ENCODE data around the gene KCTD5. TPM values are rescaled to one million over a fixed set of nuclear protein-coding genes. Genes with fewer than 3 reads are reported as not detected.

KCTD5 gene
- total RNA-seq, 1 experiment from 2014 or later: 42.1 TPM

- BruUV-seq (replicated peaks): no TSS peak
- no peak for DNase-seq (ENCODE audit: low read depth, low spot score)
- Histone ChIP-seq H3K27ac (ENCODE audit: low read depth, low read length) (no peak overlapping the region), H3K9me3 (ENCODE audit: control insufficient read depth in 1 of 2, insufficient read depth in 1 of 2, low read depth in 1 of 2, low read length in 2 of 2) (no peaks in the 10 kb centered on the region), H3K4me1 (ENCODE audit: control insufficient read depth in 1 of 2, insufficient read depth in 2 of 2, low read length in 2 of 2) (peaks cover 0 to 14% of the 10 kb centered on the region in 2 experiments; a peak in 3 of 4 replicates), H4K20me1 (ENCODE audit: insufficient read depth) (no peaks in the 10 kb centered on the region), H3K27me3 (ENCODE audit: insufficient read depth, low read length) (no peaks in the 10 kb centered on the region), H3K9ac (ENCODE audit: low read length) (no peak overlapping the region), H3K36me3 (ENCODE audit: control insufficient read depth in 1 of 2, insufficient read depth in 2 of 2, low read length in 2 of 2) (no peaks in the 10 kb centered on the region), H3K9me2 (ENCODE audit: insufficient read depth) (no peaks in the 10 kb centered on the region), H3K4me2 (ENCODE audit: low read length) (no peak overlapping the region), H2AFZ (ENCODE audit: low read depth, low read length, poor library complexity, severe bottlenecking) (no peak overlapping the region), H3K4me3 (replicated peaks in 1 of 2; ENCODE audit: low read depth in 1 of 2, low read length in 2 of 2) (no peak overlapping the region), H3K79me2 (ENCODE audit: insufficient read depth, low read length) (no peaks in the 10 kb centered on the region)
- no peak for ATAC-seq
- POLR2A ChIA-PET: no interaction called here
- TF ChIP-seq ZNF274 (IDR thresholded peaks at IDR 0.05; ENCODE audit: low read depth, low read length) (no peak), POLR2AphosphoS5 (IDR thresholded peaks at IDR 0.05; ENCODE audit: low read depth, low read length) (no peak), ZBTB33 (IDR thresholded peaks at IDR 0.05; ENCODE audit: extremely low read depth, insufficient replicate concordance, low read length) (no peak), REST (IDR thresholded peaks at IDR 0.05; ENCODE audit: low read depth) (no peak), RAD21 (IDR thresholded peaks at IDR 0.05; ENCODE audit: low read depth) (no peak), EZH2phosphoT487 (IDR thresholded peaks at IDR 0.05; ENCODE audit: borderline replicate concordance) (no peak), MAX (IDR thresholded peaks at IDR 0.05) (no peak)
- CTCF ChIA-PET: no interaction called here
- RAD21 ChIA-PET (ENCODE audit: low non-redundant PET in 1 of 2, low total read pairs in 2 of 2, uncharacterized antibody in 2 of 2, unreplicated experiment in 2 of 2): no interaction called here
- intact Hi-C loops (cut with micrococcal nuclease): no loop called here
These were observed 54.9 kb downstream of the KCTD5 start for GRCh38 chr16:2737238-2737605.
